Measurements from ENCODE around the gene GBE1.

Gene GBE1

DNA sequence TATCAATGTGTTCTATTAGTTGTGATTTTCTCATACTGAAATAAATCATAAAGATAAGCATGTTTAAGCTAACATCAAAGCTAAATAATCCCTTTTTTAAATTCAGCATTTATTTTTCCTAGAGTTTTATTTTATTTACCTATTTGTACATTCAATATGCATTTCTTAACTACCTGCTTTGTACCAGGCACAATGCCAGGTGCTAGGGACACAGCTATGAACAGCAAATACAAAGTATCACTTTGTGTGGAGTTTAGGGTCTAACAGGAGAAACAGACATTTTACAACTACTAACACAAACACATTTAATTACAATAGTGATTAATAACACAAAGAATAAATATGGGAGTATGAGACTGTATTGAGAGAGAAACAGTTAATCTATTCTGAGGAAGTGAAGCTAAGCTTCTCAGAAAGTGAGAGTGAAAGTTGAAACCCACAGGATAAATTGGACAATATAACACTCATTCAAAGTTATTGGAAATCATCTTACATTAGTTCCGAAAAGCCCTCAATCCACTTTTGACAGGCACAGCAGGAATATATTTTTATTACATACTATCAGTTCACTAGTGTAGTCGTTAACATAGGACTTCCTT, 159.6 kb downstream of the GBE1 start:
- no peak for FAIRE-seq

DNA sequence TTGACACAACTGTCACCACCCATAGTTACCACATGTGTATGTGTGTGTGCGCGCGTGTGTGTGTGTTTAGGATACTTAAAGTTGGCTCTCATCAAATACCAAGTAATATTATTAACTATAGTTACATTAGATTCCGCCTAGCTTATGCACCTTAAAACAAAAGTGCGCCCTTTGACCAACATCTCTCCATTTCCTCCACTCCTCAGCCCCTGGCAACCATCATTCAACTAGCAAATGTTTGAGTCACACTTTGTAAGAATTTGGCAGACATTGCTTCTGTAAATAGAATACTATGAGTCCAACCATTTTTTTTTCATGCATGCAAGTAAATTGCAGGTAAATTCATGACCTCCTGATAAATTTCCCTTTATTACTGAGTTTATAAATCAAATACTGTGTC, 169.3 kb downstream of the GBE1 start:
- FAIRE-seq = no peak

DNA sequence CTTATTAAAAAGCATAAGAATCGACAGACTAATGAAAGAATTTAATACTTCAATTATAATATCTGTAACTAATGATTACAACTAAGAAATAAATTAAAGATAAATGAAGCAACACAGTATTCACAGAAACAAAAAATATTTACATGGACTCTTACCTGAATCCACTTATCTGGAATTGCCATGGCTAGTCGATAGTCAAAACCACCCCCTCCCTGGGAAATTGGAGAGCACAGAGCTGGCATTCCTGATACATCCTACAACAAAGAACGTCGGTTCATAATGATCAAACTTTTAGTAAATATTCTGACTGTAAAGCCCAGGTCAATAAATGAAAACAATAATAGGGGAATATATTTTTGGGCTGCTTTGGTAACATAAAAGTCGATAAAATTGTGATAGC, 175.5 kb downstream of the GBE1 start:
- FAIRE-seq = no peak

GRCh38 chr3:81585056-81585455, 176.4 kb downstream of the GBE1 start:
- FAIRE-seq = no peak

GRCh38 chr3:81581966-81582599, 179.4 kb downstream of the GBE1 start:
- peak; percentile 91 for FAIRE-seq

- FAIRE-seq = no peak
Observed at GRCh38 chr3:81580355-81580754, 181.1 kb downstream of the GBE1 start.

DNA sequence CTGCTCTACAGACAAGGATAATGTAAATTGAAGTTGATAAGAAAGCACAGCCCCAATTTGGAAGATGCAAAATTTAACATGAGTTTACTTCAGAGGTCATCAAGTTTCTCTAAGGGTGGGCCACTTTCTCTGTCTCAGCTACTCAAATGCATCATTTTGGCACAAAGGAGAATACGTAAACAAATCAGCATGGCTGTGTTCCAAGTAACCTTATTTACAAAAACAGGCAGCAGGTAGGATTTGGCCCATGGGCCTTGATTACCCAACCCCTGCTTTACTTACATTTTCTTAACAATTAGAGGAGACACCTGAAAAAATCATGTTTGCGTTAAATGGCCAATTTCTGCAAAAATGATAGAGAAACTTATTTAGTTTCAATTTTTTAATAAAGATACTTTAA, 181.7 kb downstream of the GBE1 start:
- no peak for FAIRE-seq

GRCh38 chr3:81572201-81572756, 189.2 kb downstream of the GBE1 start:
- FAIRE-seq = no peak

DNA sequence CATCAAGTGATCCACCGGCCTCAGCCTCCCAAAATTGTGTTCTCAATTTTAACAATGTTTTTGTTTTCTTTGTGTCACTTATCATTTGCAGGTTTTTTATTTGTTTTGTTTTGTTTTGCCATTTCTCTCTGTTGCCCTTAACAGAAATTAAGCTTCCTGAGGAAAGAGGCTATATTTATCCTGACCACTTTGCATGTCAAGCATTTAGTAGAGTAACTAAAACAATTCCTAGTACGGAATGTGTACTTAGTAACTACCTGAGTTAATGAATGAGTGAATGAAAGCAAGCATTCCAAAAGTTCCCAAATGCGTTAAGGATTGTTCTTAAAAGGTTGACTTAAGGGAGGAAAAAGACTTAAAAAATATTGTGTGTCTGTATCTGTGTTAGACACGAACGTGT, 193.1 kb downstream of the GBE1 start:
- FAIRE-seq = no peak

GRCh38 chr3:81565041-81565440, 196.4 kb downstream of the GBE1 start:
- no peak for FAIRE-seq

DNA sequence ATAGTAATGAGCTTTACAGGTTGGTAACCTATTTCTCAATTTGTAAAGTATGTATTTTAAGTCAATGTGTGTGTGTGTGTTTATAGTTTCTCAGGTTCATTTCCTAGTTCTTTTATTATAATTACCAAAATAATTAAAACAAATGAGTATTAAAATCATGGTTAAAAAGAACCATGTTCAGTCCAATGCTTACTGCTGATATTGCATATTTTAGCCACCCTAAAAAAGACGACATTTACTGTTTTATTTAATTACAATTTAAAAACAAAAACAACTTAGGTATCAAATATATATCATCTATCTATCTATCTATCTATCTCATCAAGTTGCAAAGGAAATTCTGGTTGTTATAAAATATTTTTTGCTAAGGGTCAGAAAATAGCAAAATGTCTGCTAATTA, 203.3 kb downstream of the GBE1 start:
- FAIRE-seq = no peak

DNA sequence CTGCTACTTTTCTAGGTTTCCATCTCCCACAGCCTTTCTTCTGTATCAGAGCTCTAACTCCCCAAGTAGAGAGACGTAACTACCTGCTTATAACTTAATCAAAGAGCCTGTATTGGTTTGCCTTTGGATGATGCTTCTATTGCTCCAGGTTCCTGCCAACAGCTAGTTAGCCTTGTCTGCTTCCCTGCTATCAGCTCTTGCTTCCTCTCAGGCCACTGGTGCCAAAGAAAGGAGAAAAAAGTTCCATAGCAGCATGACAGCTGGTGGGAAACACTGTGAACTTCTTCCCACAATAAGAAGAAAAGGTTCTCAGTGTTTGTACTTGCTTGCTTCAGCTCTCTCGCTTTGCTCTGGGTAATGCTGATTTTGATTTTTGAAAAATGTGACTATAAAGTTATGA, 206.6 kb downstream of the GBE1 start:
- no peak for FAIRE-seq

DNA sequence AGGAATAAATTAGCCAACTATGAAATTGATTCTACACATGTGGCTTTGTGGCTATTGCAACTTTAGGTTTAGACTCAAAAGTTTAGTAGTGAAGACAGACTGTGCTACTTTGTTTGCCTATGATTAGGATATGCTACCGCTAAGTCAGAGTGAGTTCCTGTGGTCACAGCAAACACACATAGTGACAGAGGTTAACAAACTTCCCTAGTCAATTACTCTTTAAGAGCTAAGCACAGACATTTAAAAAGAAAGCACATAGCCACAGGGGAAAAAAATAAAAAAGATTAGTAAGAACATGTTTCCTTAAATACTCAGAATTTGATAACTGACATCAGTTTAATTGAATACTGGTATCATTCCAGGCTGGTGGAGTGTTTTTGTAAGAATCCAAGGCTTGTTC, 207.1 kb downstream of the GBE1 start:
- no peak for FAIRE-seq

- FAIRE-seq = no peak
Observed at GRCh38 chr3:81550415-81550814, 211.0 kb downstream of the GBE1 start.

- no peak for FAIRE-seq
Observed at GRCh38 chr3:81549831-81550230, 211.6 kb downstream of the GBE1 start.

- FAIRE-seq = no peak
Observed at GRCh38 chr3:81549388-81549787, 212.1 kb downstream of the GBE1 start.

DNA sequence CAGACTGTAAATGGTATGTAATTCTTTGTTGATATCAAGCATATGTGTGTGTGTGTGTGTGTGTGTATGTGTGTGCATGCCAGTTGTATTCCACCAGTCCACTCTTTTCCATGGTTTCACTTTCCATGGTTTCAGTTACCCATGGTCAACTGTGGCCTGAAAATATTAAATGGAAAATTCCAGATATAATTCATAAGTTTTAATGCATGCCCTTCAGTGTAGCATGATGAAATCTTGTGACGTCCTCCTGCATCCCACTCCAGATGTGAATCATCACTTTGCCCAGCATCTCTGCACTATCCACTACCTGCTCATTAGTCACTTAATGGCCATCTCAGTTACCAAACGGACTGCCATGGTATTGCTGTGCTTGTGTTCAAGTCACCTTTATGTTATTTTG, 215.9 kb downstream of the GBE1 start:
- FAIRE-seq = no peak

- no peak for FAIRE-seq
Observed at GRCh38 chr3:81544385-81544784, 217.1 kb downstream of the GBE1 start.

- FAIRE-seq = no peak
Observed at GRCh38 chr3:81540787-81541186, 220.7 kb downstream of the GBE1 start.

DNA sequence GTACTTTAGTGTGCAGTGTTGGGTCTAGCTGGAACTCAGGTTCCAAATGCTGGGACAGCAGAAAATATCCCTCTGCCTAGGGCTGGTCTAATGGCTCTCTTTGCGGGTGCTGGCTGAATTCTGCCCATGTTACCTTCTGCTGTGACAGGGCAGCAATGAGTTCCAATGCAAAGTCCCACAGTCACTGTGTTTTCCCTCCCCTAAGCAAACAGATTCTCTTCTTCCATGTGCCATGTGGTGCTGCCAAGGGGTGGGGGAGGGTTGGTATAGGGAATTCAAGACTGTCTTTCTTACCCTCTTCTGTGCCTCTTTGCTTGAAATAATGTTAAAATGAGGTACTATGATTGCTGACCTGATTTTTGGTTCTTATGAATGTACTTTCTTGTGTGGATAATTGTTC, 229.6 kb downstream of the GBE1 start:
- no peak for FAIRE-seq

- no peak for FAIRE-seq
Observed at GRCh38 chr3:81531263-81531662, 230.2 kb downstream of the GBE1 start.

- FAIRE-seq = no peak
Observed at GRCh38 chr3:81530180-81530939, 231.1 kb downstream of the GBE1 start.

GRCh38 chr3:81521855-81522254, 239.6 kb downstream of the GBE1 start:
- FAIRE-seq = no peak

- no peak for FAIRE-seq
Observed at GRCh38 chr3:81518945-81519344, 242.5 kb downstream of the GBE1 start.
